Breast epithelium (tissue), 4 donors: ENCODE results near the gene ABL1. TPM values are rescaled to one million over a fixed set of nuclear protein-coding genes. Genes with fewer than 3 reads are reported as not detected.

Source experiments
- DNase-seq, 2 donors: peaks; one replicate each; pipeline ENCODE4 v3.0.0-alpha.2; 2019; ENCODE audit warnings: low spot score in 2 of 2
- H3K27ac ChIP-seq, 2 donors: fragments of 200-600 bp; sonication (generic) in 1 of 2; one replicate each; pipeline ENCODE4 v1.5.1; 2016 to 2019; ENCODE audit warnings: mild to moderate bottlenecking in 1 of 2
- H3K27me3 ChIP-seq, 2 donors: fragments of 200-600 bp; sonication (generic) in 1 of 2; one replicate each; pipeline versions ENCODE4 v1.5.1 to v1.6.0; 2017 to 2019; ENCODE audit warnings: control low read depth in 1 of 2, mild to moderate bottlenecking in 1 of 2
- H3K36me3 ChIP-seq: fragments of 200-600 bp; one replicate; pipeline ENCODE4 v1.5.1; 2019
- H3K4me1 ChIP-seq, 2 donors: fragments of 200-600 bp; sonication (generic); one replicate each; pipeline ENCODE4 v1.5.1; 2016 to 2019; ENCODE audit warnings: control low read depth in 1 of 2
- H3K4me3 ChIP-seq, 3 donors: fragments of 200-600 bp; sonication (generic); 1 replicate in 2 of 3; 2 replicates in 1 of 3; pipeline ENCODE4 v1.5.1; 2016 to 2019; ENCODE audit warnings: mild to moderate bottlenecking in 3 of 3, moderate library complexity in 2 of 3
- H3K9me3 ChIP-seq, 2 donors: fragments of 200-600 bp; sonication (generic) in 1 of 2; one replicate each; pipeline ENCODE4 v1.5.1; 2016 to 2019; ENCODE audit warnings: control low read depth in 1 of 2
- CTCF ChIP-seq, 3 donors: fragments of 450-650 bp; IDR thresholded peaks; one replicate each; pipeline ENCODE4 v1.5.1; 2016 to 2017; ENCODE audit warnings: antibody characterized with exemption in 3 of 3, mild to moderate bottlenecking in 3 of 3, moderate library complexity in 3 of 3
- POLR2A ChIP-seq: fragments of 450-650 bp; IDR thresholded peaks from one replicate; pipeline ENCODE4 v1.6.1; 2016; ENCODE audit warnings: antibody characterized with exemption, mild to moderate bottlenecking, moderate library complexity
- POLR2AphosphoS5 ChIP-seq, 3 donors: sonication (generic); formaldehyde crosslinking; IDR thresholded peaks; one replicate each; pipeline ENCODE4 v1.6.1; 2017; ENCODE audit warnings: antibody characterized with exemption in 3 of 3
- intact Hi-C: fragments of 100-400 bp; cut with DNase I; formaldehyde crosslinking; loops from one replicate; pipeline ENCODE4 v1.15.1; 2023; ENCODE audit warnings: low total_unique reads
- total RNA-seq, 3 donors: library from RNA; depleted of rRNA; stranded (reverse); fragments of >200 nt; gene quantifications; one replicate each; pipeline ENCODE4 v1.1.0, GENCODE V29; 2016

The ABL1 gene
- total RNA-seq, result 10 to 100 TPM; 43.6 to 72.8 (median 67.4) TPM

- peak within 1 kb of the TSS; percentile 92 to 98 for H3K27ac ChIP-seq
- peaks cover 4 to 7% of the 10 kb centered on the region in 2 donors for H3K4me1 ChIP-seq
Observed at GRCh38 chr9:130834371-130835336, at the start of gene ABL1. Gene ABL1 (plus strand): TSS chr9:130835254. CDS start chr9:130835447, 193 bp downstream.

GRCh38 chr9:130785940-130786508 is 49.0 kb upstream of the ABL1 start:
- TF ChIP-seq POLR2AphosphoS5 (IDR thresholded peaks at IDR 0.05) (no peak), POLR2A (no peak), CTCF (IDR thresholded peaks at IDR 0.05) (no peak)
- no peaks in the 10 kb centered on the region for H3K27me3 ChIP-seq
- DNase-seq, result no peak
- H3K27ac ChIP-seq, result peak overlapping the region in 1 of 2 donors; percentile 15
- peaks cover 0 to 13% of the 10 kb centered on the region in 2 donors for H3K9me3 ChIP-seq
- no peaks in the 10 kb centered on the region for H3K36me3 ChIP-seq
- no peak overlapping the region for H3K4me3 ChIP-seq
- intact Hi-C loops, result no loop called here
- no peaks in the 10 kb centered on the region for H3K4me1 ChIP-seq

More at GRCh38 chr9:130834371-130835336, at the start of gene ABL1:
- H3K36me3 ChIP-seq, result no peaks in the 10 kb centered on the region
- H3K4me3 ChIP-seq, result peak within 1 kb of the TSS; percentile 69 to 94 (median 72)
- intact Hi-C loops, result no loop called here
- DNase-seq, result peak; percentile 67 to 74
- H3K9me3 ChIP-seq, result no peaks in the 10 kb centered on the region
- H3K27me3 ChIP-seq, result no peaks in the 10 kb centered on the region
- TF ChIP-seq POLR2AphosphoS5 (IDR thresholded peaks at IDR 0.05) (peak; percentile 40 to 67 (median 61)), CTCF (IDR thresholded peaks at IDR 0.05) (no peak)

- Histone ChIP-seq H3K4me3 (no peak overlapping the region), H3K9me3 (peaks cover 0 to 13% of the 10 kb centered on the region in 2 donors), H3K27ac (no peak overlapping the region), H3K27me3 (no peaks in the 10 kb centered on the region), H3K4me1 (no peaks in the 10 kb centered on the region), H3K36me3 (no peaks in the 10 kb centered on the region)
- TF ChIP-seq POLR2AphosphoS5 (IDR thresholded peaks at IDR 0.05), result no peak
- no peak for TF ChIP-seq POLR2A
- no peak for TF ChIP-seq CTCF (IDR thresholded peaks at IDR 0.05)
- no peak for DNase-seq
- intact Hi-C loops, result no loop called here
Observed at GRCh38 chr9:130786526-130786925, 48.5 kb upstream of the ABL1 start.

- H3K27ac ChIP-seq, result no peak overlapping the region
- DNase-seq, result no peak
- intact Hi-C loops, result no loop called here
- peaks cover 0 to 13% of the 10 kb centered on the region in 2 donors for H3K9me3 ChIP-seq
- no peaks in the 10 kb centered on the region for H3K4me1 ChIP-seq
- TF ChIP-seq POLR2AphosphoS5 (IDR thresholded peaks at IDR 0.05) (no peak), CTCF (IDR thresholded peaks at IDR 0.05) (no peak), POLR2A (no peak)
- no peaks in the 10 kb centered on the region for H3K36me3 ChIP-seq
- H3K4me3 ChIP-seq, result no peak overlapping the region
- H3K27me3 ChIP-seq, result no peaks in the 10 kb centered on the region
Observed at GRCh38 chr9:130789747-130790672, 45.0 kb upstream of the ABL1 start.
